Measurements from ENCODE around the gene FAM120B.

DNA sequence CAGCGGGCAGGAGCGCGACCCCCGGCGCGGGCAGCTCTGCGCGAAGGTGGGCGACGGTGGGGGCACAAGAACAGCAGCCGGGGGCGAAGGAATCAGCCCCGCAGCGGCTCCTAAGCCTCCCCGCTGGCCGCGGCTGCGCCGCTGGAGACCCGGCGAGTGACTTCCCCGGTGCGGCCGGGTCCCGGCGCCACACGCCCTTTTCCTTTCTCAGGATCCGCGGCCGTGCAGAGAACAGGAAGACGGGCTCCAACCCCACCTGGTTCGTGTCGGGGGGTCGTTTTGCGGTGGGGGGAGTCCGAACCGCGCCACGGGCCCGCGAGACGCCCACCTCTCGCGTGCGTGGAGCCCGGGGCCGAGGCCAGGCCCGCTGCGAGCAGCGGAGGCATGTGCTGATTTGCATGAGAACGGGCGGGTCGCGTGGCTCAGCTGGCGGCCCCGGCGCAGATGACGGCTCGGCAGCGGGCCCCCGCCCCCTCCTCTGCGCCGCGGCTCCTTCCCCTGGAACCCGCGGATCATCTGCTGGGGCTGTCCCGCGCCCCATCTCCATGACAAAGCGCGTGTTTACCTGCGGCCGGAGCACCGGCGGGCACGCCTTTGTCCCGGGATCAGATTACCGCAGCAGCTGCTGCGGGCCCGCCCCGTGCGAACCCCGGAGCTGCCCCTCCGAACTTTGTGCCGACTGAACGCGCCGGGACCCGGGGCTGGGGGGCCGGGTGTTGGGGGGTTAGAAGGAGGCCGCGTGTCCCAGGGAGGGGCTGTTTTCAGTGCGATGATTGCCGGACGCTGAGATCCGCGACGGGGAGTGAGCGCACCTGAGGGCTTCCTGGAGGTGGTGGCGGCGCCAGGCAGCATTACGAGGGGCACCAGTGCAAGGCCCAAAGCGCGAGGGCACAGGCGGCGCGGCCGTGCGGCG is 10.8 kb upstream of the FAM120B start:
- TF ChIP-seq CTCF (IDR thresholded peaks at IDR 0.05), result no peak
- TF ChIP-seq POLR2A (IDR thresholded peaks at IDR 0.05), result no peak

Data from gastroesophageal sphincter (tissue), 3 donors.